VCaP (cell line): ENCODE measurements around the gene OR5K2.

Source experiments
- H3K27ac ChIP-seq: fragments of 450-650 bp; 2 replicates; pipeline ENCODE4 v1.5.1; 2017
- TF ChIP-seq, protein P1 (sequence below): fragments of 450-650 bp; conservative IDR thresholded peaks from 2 replicates; pipeline ENCODE4 v1.5.1; 2017; ENCODE audit warnings: mild to moderate bottlenecking, moderate library complexity

Gene OR5K2

GRCh38 chr3:98497381-98497780, at the start of gene OR5K2:
OR5K2 (plus strand) TSS chr3:98497681; CDS start chr3:98497681, 0 bp downstream.
- no peak within 1 kb of the TSS for H3K27ac ChIP-seq
- TF ChIP-seq, protein P1, sequence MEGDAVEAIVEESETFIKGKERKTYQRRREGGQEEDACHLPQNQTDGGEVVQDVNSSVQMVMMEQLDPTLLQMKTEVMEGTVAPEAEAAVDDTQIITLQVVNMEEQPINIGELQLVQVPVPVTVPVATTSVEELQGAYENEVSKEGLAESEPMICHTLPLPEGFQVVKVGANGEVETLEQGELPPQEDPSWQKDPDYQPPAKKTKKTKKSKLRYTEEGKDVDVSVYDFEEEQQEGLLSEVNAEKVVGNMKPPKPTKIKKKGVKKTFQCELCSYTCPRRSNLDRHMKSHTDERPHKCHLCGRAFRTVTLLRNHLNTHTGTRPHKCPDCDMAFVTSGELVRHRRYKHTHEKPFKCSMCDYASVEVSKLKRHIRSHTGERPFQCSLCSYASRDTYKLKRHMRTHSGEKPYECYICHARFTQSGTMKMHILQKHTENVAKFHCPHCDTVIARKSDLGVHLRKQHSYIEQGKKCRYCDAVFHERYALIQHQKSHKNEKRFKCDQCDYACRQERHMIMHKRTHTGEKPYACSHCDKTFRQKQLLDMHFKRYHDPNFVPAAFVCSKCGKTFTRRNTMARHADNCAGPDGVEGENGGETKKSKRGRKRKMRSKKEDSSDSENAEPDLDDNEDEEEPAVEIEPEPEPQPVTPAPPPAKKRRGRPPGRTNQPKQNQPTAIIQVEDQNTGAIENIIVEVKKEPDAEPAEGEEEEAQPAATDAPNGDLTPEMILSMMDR, result no peak

- TF ChIP-seq, protein P1, result no peak
- H3K27ac ChIP-seq, result no peak overlapping the region
Observed at GRCh38 chr3:98449606-98450193, 47.8 kb upstream of the OR5K2 start.

- TF ChIP-seq, protein P1, result no peak
- no peak overlapping the region for H3K27ac ChIP-seq
Observed at GRCh38 chr3:98450372-98450771, 47.1 kb upstream of the OR5K2 start.

DNA sequence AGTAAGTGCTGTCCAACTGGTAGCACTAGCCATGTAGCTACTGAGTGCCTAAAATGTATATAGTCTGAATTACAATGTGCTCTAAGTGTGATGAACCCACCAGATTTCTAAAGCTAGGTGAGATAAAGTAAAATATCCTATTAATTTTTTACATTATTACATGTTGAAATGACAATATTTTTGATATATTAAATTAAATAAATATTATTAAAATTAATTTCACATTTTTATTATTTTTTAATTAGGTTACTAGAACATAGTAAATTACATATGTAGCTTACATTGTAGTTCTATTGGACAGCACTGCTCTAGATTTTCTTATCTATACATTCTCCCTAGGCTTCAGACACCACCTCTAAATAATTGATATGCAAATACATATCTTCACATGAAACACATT, 43.7 kb upstream of the OR5K2 start:
- TF ChIP-seq, protein P1, result no peak
- H3K27ac ChIP-seq, result no peak overlapping the region

DNA sequence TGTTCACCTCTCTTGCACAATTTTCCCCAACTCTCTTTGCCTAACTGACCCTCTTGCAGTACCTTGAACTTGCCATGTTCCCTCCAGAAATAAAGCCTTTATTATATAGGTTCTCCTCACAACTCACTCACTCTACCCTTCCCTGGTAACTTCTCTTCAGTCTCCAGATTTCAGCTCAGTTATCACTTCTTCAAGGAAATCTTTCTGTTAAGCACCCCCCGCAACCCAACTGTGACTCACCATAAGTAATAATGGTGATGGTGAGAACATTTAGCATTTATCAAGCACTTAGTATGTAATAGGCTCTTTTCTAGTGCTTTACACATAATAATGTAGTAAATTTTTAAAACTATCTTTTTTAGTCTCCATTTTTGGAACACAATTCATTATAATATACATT, 42.6 kb upstream of the OR5K2 start:
- TF ChIP-seq, protein P1, result no peak
- no peak overlapping the region for H3K27ac ChIP-seq

DNA sequence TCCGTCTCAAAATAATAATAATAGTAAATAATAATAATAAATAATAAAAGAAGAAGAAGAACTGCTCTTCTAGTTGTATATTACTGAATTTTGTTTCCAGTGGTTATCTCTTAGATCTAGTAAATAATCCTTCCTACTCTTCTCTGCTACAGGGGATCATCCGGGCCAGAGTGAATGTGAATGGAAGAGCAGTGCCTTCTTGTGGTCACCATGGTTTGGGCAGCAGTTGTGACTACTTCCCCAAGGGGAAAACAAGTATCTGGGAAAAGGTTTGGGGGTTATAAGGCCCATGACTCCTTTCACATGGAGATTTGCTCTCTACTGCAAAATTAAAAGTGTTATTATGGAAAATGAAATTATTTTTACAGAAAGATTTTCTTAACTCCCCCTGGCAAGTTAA, 39.9 kb upstream of the OR5K2 start:
- TF ChIP-seq, protein P1, result no peak
- no peak overlapping the region for H3K27ac ChIP-seq

DNA sequence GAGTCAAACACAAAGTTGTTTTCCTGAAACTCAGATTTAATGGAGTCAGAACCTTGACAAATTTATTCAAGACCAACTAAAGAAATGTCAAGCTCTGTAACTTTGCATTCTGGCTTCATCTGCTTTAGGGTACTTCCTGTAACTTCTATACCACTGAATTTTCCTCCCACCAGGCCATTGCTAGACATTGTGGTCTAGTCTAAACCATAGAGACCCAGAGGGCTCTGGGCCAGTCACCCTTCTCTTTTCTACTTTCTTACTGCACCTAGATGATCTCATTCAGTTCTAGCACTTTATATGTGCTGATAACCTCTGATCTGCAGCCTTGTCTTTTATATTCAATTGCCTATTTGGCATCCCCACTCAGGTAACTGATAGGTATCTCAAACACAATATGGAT, 37.3 kb upstream of the OR5K2 start:
- TF ChIP-seq, protein P1, result no peak
- H3K27ac ChIP-seq, result no peak overlapping the region
